Measurements from ENCODE around the gene MILR1.
"Not testable (repeated sequence)": the region's sequence is repeated elsewhere in the genome, so short reads cannot be mapped to it uniquely, and the experiment has no call there.

Gene MILR1

GRCh38 chr17:64428406-64428805 lies 20.5 kb upstream of the MILR1 start:
- DNase-seq (ENCODE audit: low read depth in 2 of 2) = no peak

DNA sequence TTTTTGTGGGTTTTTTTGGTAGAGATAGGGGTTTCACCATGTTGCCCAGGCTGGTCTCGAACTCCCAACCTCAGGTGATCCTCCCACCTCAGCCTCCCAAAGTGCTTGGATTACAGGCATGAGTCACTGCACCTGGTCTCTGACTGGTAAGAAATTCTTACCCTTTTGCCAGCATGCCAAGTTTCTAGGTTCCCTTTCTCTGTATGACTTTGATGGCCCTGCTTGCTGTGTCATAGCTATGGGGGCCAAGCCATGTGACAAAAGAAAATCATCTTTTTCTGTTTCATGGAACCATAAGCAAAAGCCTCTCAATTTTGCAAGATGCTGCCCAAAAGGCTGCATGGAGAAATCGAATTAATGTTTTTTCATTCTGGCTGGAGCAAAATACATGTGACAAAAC lies 18.9 kb upstream of the MILR1 start:
- not testable (repeated sequence) for DNase-seq (ENCODE audit: low read depth in 2 of 2)

- no peak for DNase-seq (ENCODE audit: low read depth in 2 of 2)
Measured at GRCh38 chr17:64431534-64431933, 17.4 kb upstream of the MILR1 start.

DNA sequence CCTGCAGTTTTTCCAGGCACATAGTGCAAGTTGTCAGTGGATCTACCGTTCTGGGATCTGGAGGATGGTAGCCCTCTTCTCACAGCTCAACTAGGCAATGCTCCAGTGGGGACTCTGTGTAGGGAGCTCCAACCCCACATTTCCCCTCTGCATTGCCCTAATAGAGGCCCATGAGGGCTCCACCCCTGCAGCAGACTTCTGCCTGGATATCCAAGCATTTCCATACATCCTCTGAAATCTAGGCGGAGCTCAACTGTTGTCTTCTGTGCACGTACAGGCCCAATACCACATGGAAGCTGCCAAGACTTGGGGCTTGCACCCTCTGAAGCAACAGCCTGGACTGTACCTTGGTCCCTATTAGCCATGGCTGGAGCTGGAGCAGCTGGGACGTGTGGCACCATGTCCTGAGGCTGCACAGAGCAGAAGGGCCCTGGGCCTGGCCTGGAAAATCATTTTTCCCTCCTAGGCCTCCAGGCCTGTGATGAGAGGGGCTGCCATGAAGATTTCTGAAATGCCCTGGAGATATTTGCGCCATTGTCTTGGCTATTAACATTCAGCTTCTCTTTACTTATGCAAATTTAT lies 10.9 kb upstream of the MILR1 start:
- no peak for DNase-seq (ENCODE audit: low read depth in 2 of 2)

DNA sequence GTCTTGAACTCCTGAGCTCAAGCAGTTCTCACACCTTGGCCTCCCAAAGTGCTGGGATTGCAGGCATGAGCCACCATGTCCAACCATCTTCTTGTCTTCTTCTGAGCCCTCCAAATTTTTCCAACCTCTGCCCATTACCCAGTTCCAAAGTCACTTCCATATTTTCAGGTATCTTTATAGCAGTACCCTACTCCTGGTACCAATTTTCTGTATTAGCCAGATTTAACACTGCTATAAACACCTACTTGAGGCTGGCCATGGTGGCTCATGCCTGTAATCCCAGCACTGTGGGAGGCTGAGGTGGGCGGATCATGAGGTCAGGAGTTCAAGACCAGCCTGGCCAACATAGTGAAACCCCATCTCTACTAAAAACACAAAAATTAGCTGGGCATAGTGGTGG lies 9.4 kb upstream of the MILR1 start:
- DNase-seq (ENCODE audit: low read depth in 2 of 2) = not testable (repeated sequence)

GRCh38 chr17:64439956-64440355 lies 9.0 kb upstream of the MILR1 start:
- DNase-seq (ENCODE audit: low read depth in 2 of 2) = no peak

- DNase-seq (ENCODE audit: low read depth in 2 of 2) = no peak
Measured at GRCh38 chr17:64441772-64442540, 7.0 kb upstream of the MILR1 start.

- no peak for DNase-seq (ENCODE audit: low read depth in 2 of 2)
Measured at GRCh38 chr17:64442541-64442971, 6.4 kb upstream of the MILR1 start.

- DNase-seq (ENCODE audit: low read depth in 2 of 2) = no peak
Measured at GRCh38 chr17:64443086-64443760, 5.7 kb upstream of the MILR1 start.

- DNase-seq (ENCODE audit: low read depth in 2 of 2) = no peak
Measured at GRCh38 chr17:64447526-64447925, 1.4 kb upstream of the MILR1 start.

DNA sequence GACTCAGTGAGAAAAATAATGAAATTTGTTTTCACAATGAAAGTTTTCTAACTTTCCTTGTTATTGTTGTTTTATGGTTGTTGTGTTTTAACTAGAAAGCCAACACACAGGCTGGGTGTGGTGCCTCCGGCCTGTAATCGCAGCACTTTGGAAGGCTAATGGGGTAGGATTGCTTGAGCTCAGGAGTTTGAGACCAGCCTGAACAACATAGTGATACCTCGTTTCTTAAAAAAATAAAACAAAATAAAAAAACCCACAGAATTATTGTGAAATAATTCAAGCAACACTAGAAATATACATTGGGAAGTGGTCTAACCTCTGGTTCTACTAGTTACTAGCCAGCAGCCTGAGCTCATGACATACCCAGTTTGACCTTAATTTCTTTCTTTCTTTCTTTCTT lies 630 bp downstream of the MILR1 start:
- DNase-seq (ENCODE audit: low read depth in 2 of 2) = no peak

DNA sequence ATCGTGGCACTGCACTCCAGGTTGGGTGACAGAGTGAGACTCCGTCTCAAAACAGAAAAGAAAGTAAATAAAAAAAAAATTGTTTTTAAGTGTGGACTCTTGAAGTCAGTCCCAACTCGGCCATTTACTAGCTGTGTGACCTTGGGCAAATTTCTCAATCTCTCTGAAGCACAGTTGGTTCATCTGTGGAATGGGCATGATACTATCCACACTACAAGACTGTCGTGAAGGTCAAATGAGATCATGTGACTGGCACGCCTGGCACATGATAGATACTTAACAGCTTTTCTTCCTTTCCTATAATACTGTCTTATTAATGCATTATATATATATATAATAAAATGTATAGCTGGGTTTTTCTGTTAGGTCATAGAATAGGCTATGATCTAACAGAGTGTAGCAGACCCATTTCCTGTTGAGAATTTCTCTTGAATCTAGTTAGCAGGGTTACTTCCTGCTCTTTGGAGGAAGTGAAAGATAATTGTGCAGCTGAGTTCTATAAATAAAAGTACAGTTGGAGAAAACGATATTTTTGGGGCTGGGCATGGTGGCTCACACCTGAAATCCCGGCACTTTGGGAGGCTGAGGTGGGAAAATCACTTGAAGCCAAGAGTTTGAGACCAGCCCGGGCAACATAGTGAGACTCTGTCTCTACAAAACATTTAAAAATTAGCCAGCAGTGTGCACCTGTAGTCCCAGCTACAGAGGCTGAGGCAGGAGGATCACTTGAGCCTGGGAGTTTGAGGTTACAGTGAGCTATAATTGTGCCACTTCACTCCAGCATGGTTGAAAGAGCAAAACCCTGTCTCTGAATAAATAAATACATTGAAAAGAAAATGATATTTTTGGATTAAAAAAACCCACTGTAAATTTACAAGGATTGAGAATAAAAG lies 7.3 kb downstream of the MILR1 start:
- no peak for DNase-seq (ENCODE audit: low read depth in 2 of 2)

DNA sequence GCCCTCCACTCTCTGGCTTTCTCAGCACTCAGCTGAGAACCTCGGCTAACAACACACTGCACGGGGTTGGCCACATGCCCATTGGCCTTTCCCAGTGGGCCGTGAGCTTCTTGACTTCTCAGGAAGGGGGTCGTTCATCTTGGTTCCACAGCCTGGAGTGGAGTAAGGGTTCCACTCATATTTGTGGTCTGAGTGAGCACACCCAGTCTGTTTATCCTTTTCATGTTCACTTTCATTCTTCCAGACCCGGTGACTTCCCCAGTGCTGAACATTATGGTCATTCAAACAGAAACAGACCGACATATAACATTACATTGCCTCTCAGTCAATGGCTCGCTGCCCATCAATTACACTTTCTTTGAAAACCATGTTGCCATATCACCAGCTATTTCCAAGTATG lies 8.2 kb downstream of the MILR1 start:
- no peak for DNase-seq (ENCODE audit: low read depth in 2 of 2)

GRCh38 chr17:64458756-64459155 lies 9.8 kb downstream of the MILR1 start:
- no peak for DNase-seq (ENCODE audit: low read depth in 2 of 2)

DNA sequence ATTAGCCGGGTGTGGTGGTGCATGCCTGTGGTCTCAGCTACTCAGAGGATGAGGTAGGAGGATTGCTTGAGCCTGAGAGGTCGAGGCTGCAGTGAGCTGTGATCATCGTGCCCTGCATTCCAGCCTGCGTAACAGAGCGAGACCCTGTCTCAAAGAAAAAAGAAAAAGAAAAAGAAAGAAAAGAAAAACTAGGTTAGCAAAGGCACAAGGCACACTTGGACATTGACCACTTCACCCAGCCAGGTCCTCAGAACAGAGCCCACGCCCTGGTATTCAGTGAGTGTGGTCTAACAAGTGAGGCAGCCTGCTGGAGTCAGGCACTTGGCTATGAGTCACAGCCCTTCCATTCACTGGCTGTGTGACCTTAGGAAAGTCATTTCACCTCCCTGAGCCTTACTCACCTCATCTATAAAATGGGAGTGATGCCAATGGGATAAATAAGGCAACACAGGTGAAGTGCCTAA lies 10.4 kb downstream of the MILR1 start:
- DNase-seq (ENCODE audit: low read depth in 2 of 2) = no peak

DNA sequence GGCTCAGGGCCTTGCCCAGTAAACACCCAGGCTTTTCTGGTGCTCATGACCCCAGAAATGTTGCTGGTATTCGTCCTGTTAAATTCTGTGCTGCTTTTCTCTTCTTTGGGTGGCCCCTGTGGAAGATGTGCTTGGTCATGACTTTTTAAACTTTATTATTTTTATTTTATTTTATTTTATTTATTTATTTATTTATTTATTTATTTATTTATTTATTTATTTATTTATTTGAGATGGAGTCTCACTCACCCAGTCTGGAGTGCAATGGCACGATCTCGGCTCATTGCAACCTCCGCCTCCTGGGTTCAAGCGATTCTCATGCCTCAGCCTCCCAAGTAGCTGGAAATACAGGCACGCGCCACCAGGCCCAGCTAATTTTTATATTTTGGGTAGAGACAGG lies 10.9 kb downstream of the MILR1 start:
- not testable (repeated sequence) for DNase-seq (ENCODE audit: low read depth in 2 of 2)

- no peak for DNase-seq (ENCODE audit: low read depth in 2 of 2)
Measured at GRCh38 chr17:64460955-64461354, 12.0 kb downstream of the MILR1 start.

- DNase-seq (ENCODE audit: low read depth in 2 of 2) = no peak
Measured at GRCh38 chr17:64461788-64462187, 12.9 kb downstream of the MILR1 start.

DNA sequence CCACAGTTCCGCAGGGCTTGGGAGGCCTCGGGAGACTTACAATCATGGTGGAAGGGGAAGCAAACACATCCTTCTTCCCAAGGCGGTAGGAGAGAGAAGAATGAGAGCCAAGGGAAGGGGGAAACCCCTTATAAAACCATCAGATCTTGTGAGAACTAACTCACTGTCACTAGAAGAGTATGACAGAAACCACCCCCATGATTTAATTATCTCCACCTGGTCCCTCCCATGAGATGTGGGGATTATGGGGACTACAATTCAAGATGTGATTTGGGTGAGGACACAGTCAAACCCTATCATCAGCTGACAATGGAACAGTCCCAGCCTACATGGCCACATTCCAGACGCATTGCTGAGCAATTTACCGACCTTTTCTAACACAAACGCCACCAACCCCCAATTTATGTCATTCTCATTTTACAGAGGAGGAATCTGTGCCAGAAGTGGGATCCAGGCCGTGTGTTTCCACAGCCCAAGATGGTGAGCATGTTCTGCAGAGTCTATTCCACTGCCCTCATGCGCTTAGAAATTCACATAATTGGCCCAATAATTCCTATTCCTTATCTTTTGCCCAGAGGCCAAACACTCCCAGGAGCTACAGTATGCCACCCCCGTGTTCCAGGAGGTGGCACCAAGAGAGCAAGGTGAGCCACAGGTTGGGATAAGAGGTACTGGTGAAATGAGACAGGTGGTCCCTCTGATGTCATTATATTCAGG lies 17.3 kb downstream of the MILR1 start:
- no peak for DNase-seq (ENCODE audit: low read depth in 2 of 2)

GRCh38 chr17:64466834-64467233 lies 17.9 kb downstream of the MILR1 start:
- DNase-seq (ENCODE audit: low read depth in 2 of 2) = not testable (repeated sequence)

DNA sequence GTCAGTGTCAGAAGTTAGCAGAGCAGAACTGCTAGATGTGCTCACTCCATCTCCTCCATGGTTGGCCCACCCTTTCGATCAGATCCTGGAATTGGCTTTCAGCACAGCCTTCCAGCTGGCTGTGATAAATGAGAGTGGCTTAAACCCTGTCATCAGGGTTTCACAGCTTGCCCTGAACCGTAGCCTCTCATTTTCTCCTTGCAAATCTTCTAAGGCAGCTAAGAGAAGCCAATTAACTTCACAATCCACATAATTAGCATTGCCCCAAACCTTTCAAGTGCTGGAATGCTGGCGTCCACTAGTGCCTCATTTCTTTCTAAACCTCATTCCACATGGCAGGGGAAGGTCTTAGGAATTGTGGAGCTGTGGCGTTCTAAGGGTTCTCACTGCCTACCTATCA lies 21.7 kb downstream of the MILR1 start:
- DNase-seq (ENCODE audit: low read depth in 2 of 2) = no peak
